ENCODE data around the gene SPIN1. TPM values are rescaled to one million over a fixed set of nuclear protein-coding genes. Genes with fewer than 3 reads are reported as not detected.

Gene SPIN1
- total and polyA plus RNA-seq, 4 donors, result 22.6 to 135 (median 35.3) TPM

- 97 to 98% methylated on average over 4 of the region's 4 CpGs for WGBS, 2 donors
- TF ChIP-seq CTCF (IDR thresholded peaks at IDR 0.05; ENCODE audit: control extremely low read depth, extremely low read depth), result no peak
These were observed 48.1 kb downstream of the SPIN1 start for GRCh38 chr9:88436379-88436778.

GRCh38 chr9:88437210-88438146 is 49.2 kb downstream of the SPIN1 start:
- 95 to 97% methylated on average over 13 of the region's 13 CpGs for WGBS, 2 donors

More at GRCh38 chr9:88436379-88436778, 48.1 kb downstream of the SPIN1 start:
- Histone ChIP-seq H3K36me3 (ENCODE audit: control insufficient read depth in 4 of 4, insufficient read depth in 4 of 4, low read length in 4 of 4) (peaks cover 5 to 31% (median 20%) of the 10 kb centered on the region in 4 donors), H3K4me3 (no peak overlapping the region), H3K4me1 (ENCODE audit: control insufficient read depth in 5 of 5, insufficient read depth in 5 of 5, low read length in 5 of 5) (peaks cover 0 to 2% (median 0%) of the 10 kb centered on the region in 5 donors), H3K9me3 (ENCODE audit: control insufficient read depth in 4 of 4, insufficient read depth in 3 of 4, low read length in 3 of 4) (no peaks in the 10 kb centered on the region), H3K9ac (ENCODE audit: insufficient read depth in 1 of 2, low read length in 2 of 2) (no peak overlapping the region), H3K27ac (ENCODE audit: low read depth in 1 of 2, low read length in 1 of 2) (no peak overlapping the region), H3K27me3 (ENCODE audit: control insufficient read depth in 3 of 3, insufficient read depth in 3 of 3, low read length in 2 of 3) (no peaks in the 10 kb centered on the region)
- ATAC-seq (ENCODE audit: insufficient read depth, low FRiP score) (no peak), DNase-seq (no peak)

GRCh38 chr9:88438811-88439210 is 50.6 kb downstream of the SPIN1 start:
- Histone ChIP-seq H3K36me3 (ENCODE audit: control insufficient read depth in 4 of 4, insufficient read depth in 4 of 4, low read length in 4 of 4) (peaks cover 0 to 24% (median 12%) of the 10 kb centered on the region in 4 donors), H3K9ac (ENCODE audit: insufficient read depth in 1 of 2, low read length in 2 of 2) (no peak overlapping the region), H3K4me3 (no peak overlapping the region), H3K4me1 (ENCODE audit: control insufficient read depth in 5 of 5, insufficient read depth in 5 of 5, low read length in 5 of 5) (no peaks in the 10 kb centered on the region), H3K27ac (ENCODE audit: low read depth in 1 of 2, low read length in 1 of 2) (no peak overlapping the region), H3K27me3 (ENCODE audit: control insufficient read depth in 3 of 3, insufficient read depth in 3 of 3, low read length in 2 of 3) (no peaks in the 10 kb centered on the region), H3K9me3 (ENCODE audit: control insufficient read depth in 4 of 4, insufficient read depth in 3 of 4, low read length in 3 of 4) (no peaks in the 10 kb centered on the region)
- DNase-seq, result no peak
- ATAC-seq (ENCODE audit: insufficient read depth, low FRiP score), result no peak
- 40 to 72% methylated on average over 3 of the region's 3 CpGs for WGBS, 2 donors
- TF ChIP-seq CTCF (IDR thresholded peaks at IDR 0.05; ENCODE audit: control extremely low read depth, extremely low read depth), result no peak

More at GRCh38 chr9:88437210-88438146, 49.2 kb downstream of the SPIN1 start:
- no peak for ATAC-seq (ENCODE audit: insufficient read depth, low FRiP score)
- Histone ChIP-seq H3K36me3 (ENCODE audit: control insufficient read depth in 4 of 4, insufficient read depth in 4 of 4, low read length in 4 of 4) (peaks cover 5 to 30% (median 19%) of the 10 kb centered on the region in 4 donors), H3K27ac (ENCODE audit: low read depth in 1 of 2, low read length in 1 of 2) (no peak overlapping the region), H3K27me3 (ENCODE audit: control insufficient read depth in 3 of 3, insufficient read depth in 3 of 3, low read length in 2 of 3) (no peaks in the 10 kb centered on the region), H3K4me1 (ENCODE audit: control insufficient read depth in 5 of 5, insufficient read depth in 5 of 5, low read length in 5 of 5) (peaks cover 0 to 2% (median 0%) of the 10 kb centered on the region in 5 donors), H3K9me3 (ENCODE audit: control insufficient read depth in 4 of 4, insufficient read depth in 3 of 4, low read length in 3 of 4) (no peaks in the 10 kb centered on the region), H3K9ac (ENCODE audit: insufficient read depth in 1 of 2, low read length in 2 of 2) (no peak overlapping the region), H3K4me3 (no peak overlapping the region)
- no peak for DNase-seq
- TF ChIP-seq CTCF (IDR thresholded peaks at IDR 0.05; ENCODE audit: control extremely low read depth, extremely low read depth), result no peak
